Retinal pigment epithelial cell (primary cell): Measurements from ENCODE around the gene COL19A1.
A peak's percentile ranks its signal among the peaks of the same experiment; 100 is the strongest.

Experiments used
- DNase-seq: peaks from one replicate; pipeline ENCODE4 v3.0.0-alpha.2; 2010; ENCODE audit warnings: low read depth
- H3K4me3 ChIP-seq: 2 replicates; pipeline ENCODE4 v1.5.1; 2011; ENCODE audit warnings: mild to moderate bottlenecking, low read length, control low read depth, moderate library complexity
- CTCF ChIP-seq: conservative IDR thresholded peaks from 2 replicates; pipeline ENCODE4 v1.5.1; 2011; ENCODE audit warnings: low read depth, low read length, control low read depth, inconsistent platforms

The COL19A1 gene

GRCh38 chr6:70086806-70087205, 220.4 kb downstream of the COL19A1 start:
- TF ChIP-seq CTCF: no peak
- H3K4me3 ChIP-seq: no peak overlapping the region

GRCh38 chr6:70094156-70094555, 227.8 kb downstream of the COL19A1 start:
- DNase-seq: no peak
- H3K4me3 ChIP-seq: no peak overlapping the region
- no peak for TF ChIP-seq CTCF

More at GRCh38 chr6:70086806-70087205, 220.4 kb downstream of the COL19A1 start:
- no peak for DNase-seq

DNA sequence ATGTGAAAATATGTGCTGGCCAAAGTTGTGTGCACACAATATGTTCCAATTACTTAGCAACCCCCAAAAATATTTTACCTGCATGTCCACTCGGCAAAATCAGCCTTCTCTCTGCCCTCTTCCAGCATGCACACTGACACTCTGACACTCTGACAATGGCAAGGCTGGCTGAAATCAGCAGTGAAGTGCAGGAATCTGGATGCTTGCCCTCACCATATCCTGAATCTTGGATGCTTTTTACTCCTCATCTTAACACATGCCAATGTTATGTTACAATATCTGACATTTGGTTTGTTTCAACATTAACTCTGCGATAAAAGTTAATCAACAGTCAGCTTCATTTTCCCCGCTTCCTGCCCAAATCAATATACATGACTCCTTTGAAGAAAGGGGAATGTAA, 233.4 kb downstream of the COL19A1 start:
- DNase-seq: no peak

DNA sequence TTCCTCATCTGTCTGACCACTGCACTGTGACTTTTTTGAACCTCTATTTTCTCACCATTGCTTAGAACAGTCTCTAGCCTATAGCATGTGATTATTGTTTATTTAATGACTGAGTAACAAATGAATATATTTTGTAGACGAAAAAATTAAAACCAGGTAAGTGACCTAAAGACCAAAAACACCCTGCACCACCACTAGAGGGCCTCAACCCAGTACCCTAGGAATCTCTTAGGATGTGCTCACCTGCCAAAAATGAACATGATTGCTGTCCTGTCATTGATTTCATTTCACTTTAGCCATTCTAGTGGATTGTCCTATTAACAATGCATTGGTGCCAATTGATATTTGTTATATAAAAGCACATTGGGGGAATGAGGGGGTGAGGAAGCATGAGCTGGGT, 237.4 kb downstream of the COL19A1 start:
- H3K4me3 ChIP-seq: no peak overlapping the region
- peak; percentile 38 for TF ChIP-seq CTCF
- DNase-seq: no peak

More for the DNA sequence above, 233.4 kb downstream of the COL19A1 start:
- H3K4me3 ChIP-seq: no peak overlapping the region
- TF ChIP-seq CTCF: no peak

GRCh38 chr6:70107852-70108629, 241.7 kb downstream of the COL19A1 start:
- peak; percentile 73 for TF ChIP-seq CTCF
- no peak overlapping the region for H3K4me3 ChIP-seq

DNA sequence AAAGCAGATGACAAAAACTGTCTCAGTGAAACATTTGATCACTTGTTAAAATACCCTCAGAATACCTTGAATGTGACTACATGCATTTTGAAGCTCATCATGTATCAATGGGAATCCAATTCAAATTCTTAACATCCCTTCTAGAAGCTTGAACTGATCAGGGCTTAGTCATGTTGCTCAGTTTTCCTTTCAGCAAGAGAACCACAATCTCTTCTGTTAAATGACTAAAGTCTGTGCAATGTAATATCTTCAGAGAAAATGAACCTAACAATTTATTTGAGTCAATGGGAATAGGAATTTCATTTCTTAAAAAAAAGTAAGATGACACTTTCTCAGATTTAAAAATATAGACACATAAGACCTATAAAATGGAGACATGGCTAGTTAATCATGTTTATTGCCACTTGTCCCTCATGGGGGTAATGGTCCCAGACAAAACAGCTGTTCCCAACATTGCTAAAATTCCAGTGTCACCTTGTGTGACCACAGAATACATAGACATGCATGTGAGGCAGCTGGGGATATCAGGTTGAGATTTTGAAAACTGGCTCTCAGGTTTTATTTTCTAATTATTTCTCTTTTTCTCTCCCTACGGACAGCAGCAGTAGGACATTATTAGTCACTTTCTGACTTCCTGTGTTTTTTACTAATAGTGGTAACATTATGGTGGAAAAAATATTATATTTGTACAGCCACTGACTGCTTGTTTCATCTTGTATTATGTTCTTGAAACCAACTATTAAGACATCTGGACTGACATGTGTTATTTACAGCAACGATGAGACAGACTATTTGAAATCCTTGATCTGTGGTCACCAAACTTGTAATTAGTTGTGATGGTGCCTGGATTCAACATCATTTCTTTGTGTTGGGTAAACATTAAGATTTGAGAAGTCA, 244.0 kb downstream of the COL19A1 start:
- TF ChIP-seq CTCF: no peak
- H3K4me3 ChIP-seq: no peak overlapping the region
- DNase-seq: no peak

More at GRCh38 chr6:70107852-70108629, 241.7 kb downstream of the COL19A1 start:
- no peak for DNase-seq
